ENCODE measurements around the gene ZNF296.
"Not testable (repeated sequence)": the region's sequence is repeated elsewhere in the genome, so short reads cannot be mapped to it uniquely, and the experiment has no call there.

The ZNF296 gene

GRCh38 chr19:45076029-45076850, at the start of gene ZNF296:
Gene ZNF296 (minus strand): TSS chr19:45076478. CDS start chr19:45076373, 105 bp downstream.
- peak; percentile 65 to 82 for DNase-seq (ENCODE audit: low read depth in 2 of 2)

GRCh38 chr19:45125360-45125759, 49.1 kb upstream of the ZNF296 start:
- DNase-seq (ENCODE audit: low read depth in 2 of 2) = no peak

- no peak for DNase-seq (ENCODE audit: low read depth in 2 of 2)
These were observed 47.7 kb upstream of the ZNF296 start for GRCh38 chr19:45124021-45124420.

- no peak for DNase-seq (ENCODE audit: low read depth in 2 of 2)
These were observed 47.2 kb upstream of the ZNF296 start for GRCh38 chr19:45123440-45123850.

GRCh38 chr19:45122832-45123231, 46.6 kb upstream of the ZNF296 start:
- no peak for DNase-seq (ENCODE audit: low read depth in 2 of 2)

- no peak for DNase-seq (ENCODE audit: low read depth in 2 of 2)
These were observed 45.6 kb upstream of the ZNF296 start for GRCh38 chr19:45121827-45122345.

- DNase-seq (ENCODE audit: low read depth in 2 of 2) = no peak
These were observed 43.3 kb upstream of the ZNF296 start for GRCh38 chr19:45119582-45119981.

- not testable (repeated sequence) for DNase-seq (ENCODE audit: low read depth in 2 of 2)
These were observed 42.5 kb upstream of the ZNF296 start for GRCh38 chr19:45118591-45119355.

GRCh38 chr19:45118106-45118505, 41.8 kb upstream of the ZNF296 start:
- no peak for DNase-seq (ENCODE audit: low read depth in 2 of 2)

GRCh38 chr19:45117671-45118070, 41.4 kb upstream of the ZNF296 start:
- DNase-seq (ENCODE audit: low read depth in 2 of 2) = no peak

- peak; percentile 49 to 53 for DNase-seq (ENCODE audit: low read depth in 2 of 2)
These were observed 40.9 kb upstream of the ZNF296 start for GRCh38 chr19:45117167-45117594.

GRCh38 chr19:45115809-45116615, 39.7 kb upstream of the ZNF296 start:
- DNase-seq (ENCODE audit: low read depth in 2 of 2) = no peak

- DNase-seq (ENCODE audit: low read depth in 2 of 2) = no peak
These were observed 37.8 kb upstream of the ZNF296 start for GRCh38 chr19:45114116-45114515.

GRCh38 chr19:45113628-45114027, 37.4 kb upstream of the ZNF296 start:
- no peak for DNase-seq (ENCODE audit: low read depth in 2 of 2)

GRCh38 chr19:45112111-45112827, 36.0 kb upstream of the ZNF296 start:
- no peak for DNase-seq (ENCODE audit: low read depth in 2 of 2)

GRCh38 chr19:45110851-45111266, 34.6 kb upstream of the ZNF296 start:
- no peak for DNase-seq (ENCODE audit: low read depth in 2 of 2)

- DNase-seq (ENCODE audit: low read depth in 2 of 2) = no peak
These were observed 31.4 kb upstream of the ZNF296 start for GRCh38 chr19:45107621-45108150.

- not testable (repeated sequence) for DNase-seq (ENCODE audit: low read depth in 2 of 2)
These were observed 30.1 kb upstream of the ZNF296 start for GRCh38 chr19:45106363-45106762.

- no peak for DNase-seq (ENCODE audit: low read depth in 2 of 2)
These were observed 28.5 kb upstream of the ZNF296 start for GRCh38 chr19:45104658-45105349.
